ENCODE data around the gene ARRDC1. TPM values are rescaled to one million over a fixed set of nuclear protein-coding genes. Genes with fewer than 3 reads are reported as not detected.
"Not testable (repeated sequence)": the region's sequence is repeated elsewhere in the genome, so short reads cannot be mapped to it uniquely, and the experiment has no call there.

Gene ARRDC1
- total RNA-seq, 2 donors from 2014 or later = 34.4 to 40.9 TPM

DNA sequence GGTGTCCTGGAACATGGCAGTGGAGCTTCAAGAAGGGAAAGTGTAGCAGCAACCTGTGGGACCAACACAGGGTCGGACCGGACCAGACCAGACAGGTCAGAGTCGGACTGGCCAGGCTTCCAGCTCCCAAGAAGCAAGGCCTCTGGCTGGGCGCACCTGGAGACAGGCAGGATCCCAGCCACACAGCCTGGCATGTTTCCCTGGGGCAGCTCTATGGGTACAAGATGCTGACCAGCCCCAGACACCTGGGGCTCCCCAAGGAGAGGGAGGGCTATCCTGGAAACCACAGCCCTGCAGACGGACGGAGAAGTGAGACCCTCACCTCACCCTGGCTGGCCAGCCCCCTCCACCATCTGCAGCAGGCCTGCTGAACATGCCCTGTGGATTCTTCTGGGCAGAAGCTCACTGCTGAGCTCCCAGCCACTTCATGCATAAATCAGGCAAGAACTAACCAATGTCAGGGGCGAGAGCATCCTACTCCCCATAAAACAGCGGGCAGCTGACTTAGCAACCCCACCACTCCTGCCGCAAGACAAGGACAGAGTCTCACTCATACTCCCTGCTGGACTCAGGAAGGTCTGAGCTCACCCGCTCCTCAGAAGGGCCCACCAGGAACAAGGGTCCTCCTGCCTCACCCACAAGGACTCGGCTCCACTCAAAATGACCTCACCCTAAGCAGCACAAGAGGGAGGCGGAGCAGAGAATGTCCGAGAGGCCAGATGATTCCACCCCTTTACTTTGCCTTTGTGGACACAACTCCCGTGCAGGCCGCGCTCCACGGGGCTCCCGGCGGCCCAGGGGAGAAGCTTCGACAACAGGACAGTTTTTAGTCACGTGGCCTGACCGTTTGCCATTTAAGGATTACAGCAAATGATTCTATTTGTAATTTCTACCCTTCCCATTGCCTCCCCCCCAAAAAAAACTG is 23.9 kb upstream of the ARRDC1 start:
- no peaks in the 10 kb centered on the region for H3K9me3 Mint-ChIP-seq
- no peak for ATAC-seq
- peaks cover 0 to 5% of the 10 kb centered on the region in 2 donors for H3K36me3 Mint-ChIP-seq
- no peak overlapping the region for H3K27ac Mint-ChIP-seq
- DNase-seq (ENCODE audit: low spot score in 2 of 2) = no peak

DNA sequence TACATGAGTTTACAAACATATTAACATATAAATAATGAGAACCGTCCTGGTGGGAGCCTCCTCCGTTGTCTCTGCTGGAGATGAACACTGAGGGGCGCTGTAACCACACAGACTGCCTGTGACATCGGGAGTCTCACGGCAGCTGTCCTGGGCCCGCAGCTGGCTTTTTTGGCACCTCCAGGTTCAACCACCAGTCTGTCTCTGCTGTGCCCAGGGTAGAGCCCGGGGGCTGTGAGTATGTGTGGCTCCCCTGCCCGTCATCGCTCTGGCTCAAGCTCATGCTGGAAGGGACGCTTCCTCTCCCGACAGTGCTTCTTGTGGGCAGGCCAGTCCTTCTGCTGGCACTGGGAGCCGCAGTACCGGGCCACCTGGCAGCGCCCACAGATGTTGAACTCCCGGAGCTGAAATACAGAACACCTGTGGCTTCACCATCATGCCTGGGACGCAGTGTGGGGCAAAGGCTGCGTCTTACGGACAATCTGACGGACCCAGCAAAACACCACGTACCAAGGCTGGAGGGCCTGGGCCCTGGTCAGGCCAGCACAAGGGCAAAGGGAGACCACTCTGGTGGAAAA is 23.1 kb upstream of the ARRDC1 start:
- H3K9me3 Mint-ChIP-seq = no peaks in the 10 kb centered on the region
- no peak overlapping the region for H3K27ac Mint-ChIP-seq
- ATAC-seq = no peak
- DNase-seq (ENCODE audit: low spot score in 2 of 2) = no peak
- peaks cover 0 to 9% of the 10 kb centered on the region in 2 donors for H3K36me3 Mint-ChIP-seq

DNA sequence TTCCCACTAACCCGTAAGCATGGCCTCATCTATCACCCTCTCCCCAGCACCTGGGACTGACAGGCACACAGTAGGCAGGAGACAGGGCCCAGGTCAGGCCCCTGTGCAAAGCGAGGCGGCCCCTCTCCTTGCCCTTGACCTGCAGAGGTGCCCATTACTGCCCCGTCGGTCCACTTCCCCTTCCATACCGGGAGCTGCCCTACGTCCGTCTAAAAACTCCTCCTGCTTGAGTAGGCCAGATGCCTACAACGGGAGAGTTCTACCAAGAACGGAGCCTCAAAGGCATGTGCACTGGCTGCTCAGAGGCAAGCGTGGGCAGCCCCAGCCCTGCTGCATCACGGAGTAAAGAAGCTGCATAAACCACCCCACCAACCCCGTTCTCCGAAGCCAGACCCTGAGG is 22.1 kb upstream of the ARRDC1 start:
- Mint-ChIP-seq H3K36me3 (peaks cover 0 to 17% of the 10 kb centered on the region in 2 donors), H3K9me3 (no peaks in the 10 kb centered on the region), H3K27ac (peak overlapping the region; percentile 5 to 82)
- DNase-seq (ENCODE audit: low spot score in 2 of 2) (no peak), ATAC-seq (no peak)

DNA sequence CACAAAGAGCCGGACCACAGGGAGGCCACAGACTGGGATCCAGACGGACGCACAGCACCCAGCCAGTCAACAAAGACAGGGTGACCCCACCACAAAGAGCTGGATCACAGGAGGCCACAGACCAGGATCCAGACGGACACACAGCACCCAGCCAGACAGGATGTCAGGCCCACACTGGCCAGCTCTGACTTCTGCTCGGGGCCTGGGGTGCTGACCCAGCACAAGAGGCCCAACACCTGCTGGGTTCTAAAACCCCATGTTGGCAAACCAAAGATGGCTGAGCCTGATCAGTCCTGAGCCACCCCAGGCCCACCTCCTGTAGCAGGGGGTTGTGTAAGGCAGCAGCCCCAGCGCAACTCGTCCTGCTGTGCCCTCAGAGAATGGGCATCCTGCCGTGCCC is 21.5 kb upstream of the ARRDC1 start:
- peaks cover 0 to 20% of the 10 kb centered on the region in 2 donors for H3K36me3 Mint-ChIP-seq
- DNase-seq (ENCODE audit: low spot score in 2 of 2) = no peak
- no peak overlapping the region for H3K27ac Mint-ChIP-seq
- H3K9me3 Mint-ChIP-seq = no peaks in the 10 kb centered on the region
- ATAC-seq = no peak

DNA sequence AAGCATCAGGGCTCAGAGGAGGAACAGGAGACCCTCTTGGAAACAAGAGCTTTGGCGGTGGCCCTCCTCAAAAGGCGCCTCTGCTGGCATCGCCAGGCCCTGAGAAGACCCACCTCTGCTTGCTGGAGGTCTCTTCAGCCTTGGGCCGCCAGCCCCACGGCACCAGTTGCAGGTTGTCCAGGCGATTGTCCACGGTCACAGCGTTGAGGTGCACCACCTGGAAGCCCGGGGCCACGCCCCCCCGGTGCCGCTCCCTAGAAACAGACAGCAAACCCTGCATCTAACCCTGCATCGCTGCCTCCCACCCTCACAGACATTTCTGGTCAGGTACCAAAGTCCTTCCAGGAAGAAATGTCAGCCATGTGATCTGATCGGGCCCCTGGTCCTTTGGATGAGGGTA is 18.6 kb upstream of the ARRDC1 start:
- ATAC-seq = no peak
- no peaks in the 10 kb centered on the region for H3K9me3 Mint-ChIP-seq

DNA sequence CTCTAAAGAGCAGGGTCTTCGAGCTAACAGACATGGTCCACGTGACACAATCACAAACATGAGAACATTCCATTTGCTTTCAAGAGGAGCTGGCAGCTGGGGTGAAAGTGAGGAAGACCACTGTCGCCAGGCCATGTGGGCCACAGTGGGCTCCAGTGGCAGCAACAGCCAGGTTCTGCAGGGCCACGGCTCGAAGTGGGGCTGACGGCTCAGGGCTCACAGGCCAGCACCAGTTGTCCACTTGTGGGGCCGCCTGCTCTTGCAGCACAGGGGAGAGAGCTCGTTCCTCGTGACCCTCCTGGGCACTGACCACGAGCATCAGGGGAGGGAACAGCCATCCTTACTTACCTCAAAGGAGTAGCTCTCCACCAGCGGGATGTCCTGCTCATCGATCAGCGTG is 17.2 kb upstream of the ARRDC1 start:
- H3K9me3 Mint-ChIP-seq = no peaks in the 10 kb centered on the region
- H3K36me3 Mint-ChIP-seq = peaks cover 6 to 20% of the 10 kb centered on the region in 2 donors
- ATAC-seq (no peak), DNase-seq (ENCODE audit: low spot score in 2 of 2) (no peak)
- H3K27ac Mint-ChIP-seq = peak overlapping the region in 1 of 2 donors; percentile 47

More for the DNA sequence above, 18.6 kb upstream of the ARRDC1 start:
- no peak overlapping the region for H3K27ac Mint-ChIP-seq
- peaks cover 6 to 20% of the 10 kb centered on the region in 2 donors for H3K36me3 Mint-ChIP-seq
- no peak for DNase-seq (ENCODE audit: low spot score in 2 of 2)

DNA sequence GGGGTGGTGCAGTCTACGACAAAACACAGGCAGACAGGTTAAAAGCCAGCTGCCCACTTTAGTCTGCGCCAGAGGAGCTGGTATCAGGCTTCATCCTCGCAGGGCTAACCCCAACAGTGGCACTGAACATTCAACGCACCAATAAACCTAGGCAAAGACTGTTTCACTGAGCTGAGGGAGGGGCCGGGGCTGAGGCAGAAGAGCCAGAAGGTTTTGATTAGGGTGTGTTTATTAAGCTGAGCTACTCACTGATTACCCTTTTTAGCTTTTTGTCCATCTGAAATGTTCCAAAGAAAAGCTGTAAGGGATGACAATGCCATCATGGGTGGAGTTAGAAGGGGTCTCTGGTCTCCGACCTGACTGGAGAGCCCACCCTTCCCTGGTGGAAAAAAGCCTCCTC is 16.6 kb upstream of the ARRDC1 start:
- H3K36me3 Mint-ChIP-seq = peaks cover 6 to 20% of the 10 kb centered on the region in 2 donors
- H3K9me3 Mint-ChIP-seq = no peaks in the 10 kb centered on the region
- H3K27ac Mint-ChIP-seq = no peak overlapping the region
- no peak for DNase-seq (ENCODE audit: low spot score in 2 of 2)
- no peak for ATAC-seq

DNA sequence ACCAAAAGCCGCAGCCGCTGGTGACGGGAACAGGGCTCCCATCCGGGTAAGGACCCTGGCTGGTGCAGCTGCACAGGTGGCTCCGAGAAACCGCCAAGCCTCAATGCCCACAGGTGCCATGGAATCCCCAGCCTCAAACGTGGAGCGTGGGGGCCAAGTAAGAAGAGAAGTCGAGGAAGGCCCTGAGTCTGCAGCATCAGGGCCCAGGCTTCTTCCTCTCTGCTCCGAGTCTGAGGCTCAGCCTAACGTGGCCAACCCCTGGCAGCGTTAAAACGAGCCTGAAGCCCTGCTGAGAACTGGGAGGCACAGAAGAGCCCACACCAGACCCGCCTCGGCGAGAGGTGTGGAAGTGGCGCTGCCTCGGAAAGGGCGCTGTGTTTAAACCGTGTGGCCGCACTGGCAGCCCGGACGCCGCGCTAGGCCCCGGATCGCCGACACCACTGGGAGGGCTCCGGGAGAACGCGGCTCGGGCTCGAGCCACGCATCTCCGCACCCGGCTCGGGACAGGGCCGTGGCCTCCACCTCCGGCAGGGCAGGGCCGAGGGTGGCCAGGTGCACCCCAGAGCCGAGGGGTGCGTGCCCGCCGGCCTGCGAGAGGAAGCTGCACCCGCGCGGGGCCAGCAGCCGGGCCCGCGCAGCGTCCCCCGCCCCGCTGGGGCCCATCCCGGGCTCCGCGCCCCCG is 15.9 kb upstream of the ARRDC1 start:
- DNase-seq (ENCODE audit: low spot score in 2 of 2) (no peak), ATAC-seq (peak in 1 of 2 donors; percentile 9)
- Mint-ChIP-seq H3K27ac (peak overlapping the region in 1 of 2 donors; percentile 96), H3K36me3 (peaks cover 6 to 20% of the 10 kb centered on the region in 2 donors), H3K9me3 (no peaks in the 10 kb centered on the region)

DNA sequence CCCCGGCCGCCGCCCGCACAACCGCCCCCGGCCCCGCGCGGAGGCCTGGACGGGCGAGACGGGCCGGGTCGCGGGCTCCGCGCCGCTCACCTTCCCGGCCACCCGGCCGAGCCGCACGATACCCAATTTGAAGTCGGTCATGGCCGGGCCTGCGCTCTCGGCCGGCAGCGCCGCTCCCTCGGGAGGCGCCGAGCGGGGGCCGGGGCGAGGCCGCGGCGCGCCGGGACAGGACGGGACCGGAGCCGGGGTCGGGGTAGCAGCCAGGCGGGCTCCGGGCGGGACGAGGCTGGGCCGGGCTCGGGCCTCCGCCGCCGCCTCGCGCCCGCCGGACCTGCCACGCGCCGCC is 15.4 kb upstream of the ARRDC1 start:
- peaks cover 6 to 20% of the 10 kb centered on the region in 2 donors for H3K36me3 Mint-ChIP-seq
- no peaks in the 10 kb centered on the region for H3K9me3 Mint-ChIP-seq
- H3K27ac Mint-ChIP-seq = no peak overlapping the region
- no peak for DNase-seq (ENCODE audit: low spot score in 2 of 2)
- ATAC-seq = peak; percentile 31 to 34

DNA sequence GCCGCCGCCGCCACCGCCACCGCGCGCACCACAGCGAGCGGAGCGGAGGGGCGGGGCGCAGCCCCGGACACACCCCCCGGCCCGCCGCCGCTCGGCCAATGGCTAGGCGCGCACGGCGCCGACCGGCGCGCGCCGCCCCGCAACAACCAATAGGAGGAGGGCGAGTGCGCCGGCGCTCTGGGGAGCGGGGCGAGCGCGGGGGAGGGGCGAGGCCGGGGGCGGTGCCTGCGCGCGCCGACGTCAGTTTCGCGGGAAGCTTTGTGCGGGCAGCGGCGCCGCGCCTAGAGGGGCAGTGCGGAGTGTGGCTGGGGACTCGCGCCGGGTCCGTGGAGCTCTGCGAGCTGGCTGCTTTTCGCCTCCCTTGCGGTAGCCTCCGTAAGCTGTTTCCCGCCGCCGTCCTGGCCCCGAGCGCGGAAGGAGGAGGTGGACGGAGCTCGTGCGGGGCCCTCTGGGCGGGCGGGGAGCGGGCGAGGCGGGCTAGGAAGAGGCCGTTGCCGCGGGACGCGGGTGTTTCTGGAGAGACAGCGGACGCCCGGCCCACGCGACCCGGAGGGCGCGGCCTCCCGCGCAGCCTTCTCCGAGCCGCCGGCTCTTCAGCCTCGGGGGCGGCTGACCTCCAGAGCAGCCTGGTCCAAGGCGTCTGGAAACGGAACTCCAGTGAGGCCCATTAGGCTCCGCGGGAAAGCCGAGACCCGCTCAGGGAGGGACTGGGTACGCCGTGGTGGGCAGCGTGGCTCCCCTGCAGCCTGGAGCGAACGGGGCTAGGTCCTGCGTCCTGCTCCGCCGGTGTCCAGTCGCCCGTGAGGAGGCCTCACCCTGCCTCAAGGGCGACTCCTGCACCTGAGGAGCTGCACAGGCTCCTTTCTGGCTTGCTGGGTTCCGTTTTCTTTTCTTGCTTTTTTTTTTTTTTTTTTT is 14.8 kb upstream of the ARRDC1 start, which contains the start of gene ZMYND19:
ZMYND19 (minus strand) TSS at position 44 of the 915 bp plus-strand sequence. CDS start 249 bp downstream, outside the sequence.
- Mint-ChIP-seq H3K9me3 (no peaks in the 10 kb centered on the region), H3K27ac (peak within 1 kb of the TSS; percentile 71 to 96), H3K36me3 (peaks cover 6 to 20% of the 10 kb centered on the region in 2 donors)
- ATAC-seq (peak; percentile 96 to 98), DNase-seq (ENCODE audit: low spot score in 2 of 2) (peak; percentile 93 to 95)

DNA sequence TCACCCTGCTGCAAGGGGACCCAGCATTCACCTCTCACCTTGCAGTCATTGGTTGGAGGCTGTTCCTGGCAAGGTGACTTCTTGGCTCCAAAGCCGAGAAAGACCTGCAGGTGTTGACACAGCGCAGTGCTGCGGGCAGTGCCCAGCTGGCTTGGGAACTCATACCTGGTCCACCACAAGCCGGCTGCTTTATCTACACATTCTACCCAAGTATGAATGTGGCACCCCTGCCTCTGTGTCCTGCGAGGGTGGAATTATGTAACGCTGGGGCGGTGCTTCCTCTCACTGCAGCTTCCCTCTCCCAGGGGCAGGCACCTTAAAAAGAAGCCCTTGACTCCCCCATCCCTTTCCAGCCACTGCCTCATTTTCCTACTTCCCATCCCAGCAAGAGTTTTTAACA is 12.7 kb upstream of the ARRDC1 start:
- DNase-seq (ENCODE audit: low spot score in 2 of 2) (no peak), ATAC-seq (no peak)
- H3K27ac Mint-ChIP-seq = no peak overlapping the region
- H3K36me3 Mint-ChIP-seq = peaks cover 6 to 9% of the 10 kb centered on the region in 2 donors
- no peaks in the 10 kb centered on the region for H3K9me3 Mint-ChIP-seq

DNA sequence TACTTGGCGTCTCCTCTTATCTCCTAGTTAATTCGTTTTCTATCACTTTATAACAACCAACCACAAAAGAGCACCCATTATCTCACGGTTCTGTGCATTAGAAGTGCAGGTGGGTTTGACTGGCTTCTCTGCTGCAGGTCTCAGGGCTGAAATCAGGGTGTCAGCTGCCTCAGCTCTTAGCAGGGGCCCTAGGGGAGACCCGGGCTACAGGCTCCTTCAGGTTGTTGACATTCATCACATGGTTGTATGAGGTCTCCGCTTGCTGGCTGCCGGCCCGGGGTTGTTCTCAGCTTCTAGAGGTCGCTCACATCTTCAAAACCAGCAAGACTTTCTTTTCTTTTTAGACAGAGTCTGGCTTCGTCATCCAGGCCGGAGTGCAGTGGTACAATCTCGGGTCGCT is 12.3 kb upstream of the ARRDC1 start:
- Mint-ChIP-seq H3K27ac (no peak overlapping the region), H3K9me3 (no peaks in the 10 kb centered on the region), H3K36me3 (peaks cover 5 to 6% of the 10 kb centered on the region in 2 donors)
- no peak for DNase-seq (ENCODE audit: low spot score in 2 of 2)
- no peak for ATAC-seq

DNA sequence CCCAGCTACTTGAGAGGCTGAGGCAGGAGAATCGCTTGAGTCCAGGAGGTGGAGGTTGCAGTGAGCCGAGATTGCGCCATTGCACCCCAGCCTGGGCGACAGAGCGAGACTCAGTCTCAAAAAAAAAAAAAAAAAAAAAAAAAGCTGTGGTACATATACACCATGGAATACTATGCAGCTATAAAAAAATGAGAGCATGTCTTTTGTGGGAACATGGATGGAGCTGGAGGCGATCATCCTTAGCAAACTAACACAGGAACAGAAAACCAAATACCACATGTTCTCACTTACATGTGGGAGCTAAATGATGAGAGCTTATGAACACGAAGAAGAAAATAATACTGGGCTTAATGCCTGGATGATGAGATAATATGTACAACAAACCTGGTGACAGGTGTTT is 8.9 kb upstream of the ARRDC1 start:
- not testable (repeated sequence) for H3K36me3 Mint-ChIP-seq; ATAC-seq; H3K9me3 Mint-ChIP-seq; DNase-seq (ENCODE audit: low spot score in 2 of 2); H3K27ac Mint-ChIP-seq

DNA sequence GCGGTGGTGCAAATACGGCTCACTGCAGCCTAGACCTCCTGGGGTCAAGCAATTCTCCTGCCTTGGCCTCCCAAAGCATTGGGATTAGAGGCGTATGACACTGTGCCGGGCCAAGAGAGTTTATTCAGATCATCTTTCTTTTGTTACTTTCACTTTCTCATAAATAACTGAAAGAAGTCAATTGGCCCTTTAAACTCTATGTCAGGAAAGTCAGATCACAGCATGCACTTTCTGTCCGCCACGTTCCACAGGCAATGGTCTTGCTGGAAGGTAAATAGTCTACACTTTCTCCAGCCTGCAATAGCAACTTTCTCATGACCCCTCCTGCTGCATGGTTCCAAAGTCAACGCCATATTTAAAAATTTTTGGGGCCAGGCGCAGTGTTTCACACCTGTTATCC is 6.5 kb upstream of the ARRDC1 start:
- no peak for ATAC-seq
- H3K27ac Mint-ChIP-seq = no peak overlapping the region
- H3K9me3 Mint-ChIP-seq = no peaks in the 10 kb centered on the region
- no peak for DNase-seq (ENCODE audit: low spot score in 2 of 2)
- no peaks in the 10 kb centered on the region for H3K36me3 Mint-ChIP-seq

DNA sequence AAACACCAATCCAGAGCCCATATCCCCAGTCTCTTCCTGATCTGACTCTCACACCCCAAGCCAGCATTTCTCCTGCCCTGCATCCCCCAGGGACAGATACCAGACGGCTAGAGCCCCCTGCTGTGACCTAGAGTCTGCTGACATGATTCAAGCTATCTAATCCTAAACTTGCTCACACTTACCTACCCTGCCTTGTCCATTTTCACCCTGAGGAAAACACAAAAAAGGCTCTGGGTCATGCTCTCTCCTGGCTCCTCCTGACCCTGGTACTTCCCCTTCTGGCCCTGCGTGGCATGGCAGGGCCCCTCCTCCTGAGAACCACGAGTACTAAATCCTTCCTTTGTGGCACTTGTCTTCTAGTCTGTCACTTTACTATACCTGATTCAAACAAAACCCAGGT is 2.8 kb upstream of the ARRDC1 start:
- H3K9me3 Mint-ChIP-seq = no peaks in the 10 kb centered on the region
- H3K27ac Mint-ChIP-seq = peak overlapping the region in 1 of 2 donors; percentile 1
- no peak for DNase-seq (ENCODE audit: low spot score in 2 of 2)
- ATAC-seq = no peak
- H3K36me3 Mint-ChIP-seq = no peaks in the 10 kb centered on the region

DNA sequence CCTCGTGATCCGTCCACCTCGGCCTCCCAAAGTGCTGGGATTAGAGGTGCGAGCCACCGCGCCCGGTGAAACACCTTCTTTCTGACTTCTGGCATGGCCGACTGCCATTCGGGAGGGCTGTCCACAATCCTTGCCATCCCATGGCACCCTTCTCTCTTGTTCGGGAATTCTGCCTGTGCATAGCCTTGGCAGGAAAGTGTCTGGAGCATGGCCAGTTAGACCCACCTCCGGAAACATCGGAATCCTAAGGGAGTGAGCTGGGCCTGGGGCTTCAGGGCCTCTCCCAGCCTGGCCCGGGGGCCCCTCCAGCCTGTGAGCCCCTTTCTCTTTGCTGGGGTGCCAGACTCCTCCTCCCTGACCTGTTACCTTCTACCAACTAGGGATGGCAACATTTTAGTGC is 1.6 kb upstream of the ARRDC1 start:
- no peaks in the 10 kb centered on the region for H3K36me3 Mint-ChIP-seq
- H3K9me3 Mint-ChIP-seq = no peaks in the 10 kb centered on the region
- DNase-seq (ENCODE audit: low spot score in 2 of 2) (no peak), ATAC-seq (no peak)
- no peak overlapping the region for H3K27ac Mint-ChIP-seq
